Measurements from ENCODE around the gene GRAMD4.

The GRAMD4 gene

GRCh38 chr22:46696229-46696518 is 76.0 kb downstream of the GRAMD4 start:
- DNase-seq = no peak

- no peak for DNase-seq
These were observed 76.4 kb downstream of the GRAMD4 start for GRCh38 chr22:46696614-46697013.

DNA sequence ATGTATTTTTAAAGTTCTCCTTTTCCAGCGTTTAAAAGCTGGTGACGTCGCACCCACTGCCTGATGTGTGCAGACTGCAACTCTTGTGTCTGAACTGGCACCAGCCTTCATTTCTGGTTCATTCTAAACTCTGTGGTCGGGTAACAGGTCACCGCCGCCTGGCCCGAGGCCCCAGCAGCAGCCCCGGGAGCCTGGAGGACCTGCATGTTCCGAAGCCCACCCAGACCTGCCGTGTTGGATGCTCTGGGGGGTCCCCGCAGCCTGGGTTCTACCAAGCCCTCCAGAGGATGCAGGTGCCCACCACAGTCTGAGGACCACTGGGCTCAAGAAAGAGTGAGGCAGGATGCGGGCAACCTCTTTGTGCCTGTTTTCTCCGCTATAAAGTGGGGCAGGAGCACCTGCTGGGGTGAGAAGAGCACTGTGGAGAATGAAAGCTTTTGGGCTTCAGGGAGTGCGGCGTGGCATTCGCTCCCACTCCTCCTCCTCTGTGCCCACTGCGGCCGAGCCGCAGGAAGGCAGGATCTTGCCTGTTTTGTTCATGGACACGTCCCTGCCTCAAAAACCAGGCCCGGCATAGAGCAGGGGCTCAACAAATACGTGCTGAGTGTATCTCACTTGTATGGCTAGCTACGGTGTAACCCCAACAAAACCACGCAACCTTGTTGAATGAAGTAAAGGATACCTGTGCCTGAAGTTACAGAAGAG is 77.8 kb downstream of the GRAMD4 start:
- DNase-seq = no peak

GRCh38 chr22:46699091-46699490 is 78.9 kb downstream of the GRAMD4 start:
- DNase-seq = no peak

- no peak for DNase-seq
These were observed 81.1 kb downstream of the GRAMD4 start for GRCh38 chr22:46701262-46701661.

GRCh38 chr22:46703171-46703995 is 83.2 kb downstream of the GRAMD4 start:
- DNase-seq = no peak

GRCh38 chr22:46703996-46704370 is 83.8 kb downstream of the GRAMD4 start:
- DNase-seq = no peak

GRCh38 chr22:46706060-46706459 is 85.9 kb downstream of the GRAMD4 start:
- DNase-seq = no peak

GRCh38 chr22:46707305-46707704 is 87.1 kb downstream of the GRAMD4 start:
- no peak for DNase-seq

DNA sequence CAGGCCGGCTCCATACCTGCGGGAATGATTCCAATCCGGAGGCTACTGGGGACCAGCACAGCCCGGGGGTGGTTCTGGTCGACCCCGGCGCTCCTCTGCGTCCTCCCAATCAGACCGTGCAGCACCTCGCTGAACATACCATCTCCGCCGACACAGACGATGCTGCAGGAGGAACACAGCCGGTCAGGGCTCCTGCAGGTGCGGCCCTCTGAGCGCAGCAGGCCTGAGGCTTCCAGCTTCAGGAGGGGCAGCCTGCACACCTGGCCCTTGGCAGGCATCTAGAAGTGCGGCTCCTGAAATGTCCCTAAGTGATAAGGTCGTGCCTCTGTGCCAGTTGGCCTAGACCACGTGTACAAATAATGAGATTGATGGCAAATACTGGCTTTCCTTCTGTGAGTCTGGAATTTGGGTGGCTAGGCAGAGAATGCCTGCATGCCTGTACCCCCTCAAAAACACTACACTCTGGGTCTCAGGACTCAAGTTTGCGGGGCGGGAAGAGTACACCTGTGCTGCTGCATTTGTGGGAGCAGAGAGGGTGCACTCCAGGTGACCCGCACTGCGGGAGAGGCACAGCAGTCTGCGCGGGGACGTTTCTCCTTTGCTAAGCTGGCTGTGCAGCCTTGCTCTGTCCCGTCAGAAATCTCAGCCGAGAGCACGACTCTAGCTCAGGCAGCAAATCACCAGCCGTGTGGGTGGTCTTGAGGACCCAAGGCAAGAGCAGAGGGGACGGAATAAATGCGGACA is 87.8 kb downstream of the GRAMD4 start:
- DNase-seq = no peak

DNA sequence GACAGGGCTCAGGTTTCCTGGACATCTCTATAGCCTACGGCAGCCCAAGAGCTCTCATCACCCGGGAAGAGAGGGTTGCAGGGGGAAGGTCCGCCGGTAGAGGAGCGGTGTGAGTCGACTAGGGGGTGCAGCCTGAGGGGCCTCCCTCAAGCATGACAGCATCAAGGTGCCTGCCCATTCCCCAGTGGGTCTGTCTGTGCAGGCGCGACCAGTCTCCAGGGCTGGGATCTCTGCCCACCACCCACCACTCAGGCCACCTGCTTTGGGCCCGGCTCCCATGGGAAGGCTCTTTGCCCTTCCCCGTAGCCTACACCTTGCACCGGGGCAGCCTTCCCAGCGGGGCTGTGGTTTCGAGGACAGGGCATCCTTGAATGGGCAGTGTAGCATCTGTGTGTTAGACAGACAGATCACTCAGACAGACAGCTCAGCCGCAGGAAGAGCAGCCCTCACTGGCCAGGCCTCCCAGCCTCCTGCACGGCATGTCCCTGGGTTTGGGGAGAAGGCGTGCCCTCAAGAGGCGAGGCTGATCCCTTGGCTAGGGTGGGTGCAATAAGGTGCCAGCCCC is 88.7 kb downstream of the GRAMD4 start:
- DNase-seq = no peak

DNA sequence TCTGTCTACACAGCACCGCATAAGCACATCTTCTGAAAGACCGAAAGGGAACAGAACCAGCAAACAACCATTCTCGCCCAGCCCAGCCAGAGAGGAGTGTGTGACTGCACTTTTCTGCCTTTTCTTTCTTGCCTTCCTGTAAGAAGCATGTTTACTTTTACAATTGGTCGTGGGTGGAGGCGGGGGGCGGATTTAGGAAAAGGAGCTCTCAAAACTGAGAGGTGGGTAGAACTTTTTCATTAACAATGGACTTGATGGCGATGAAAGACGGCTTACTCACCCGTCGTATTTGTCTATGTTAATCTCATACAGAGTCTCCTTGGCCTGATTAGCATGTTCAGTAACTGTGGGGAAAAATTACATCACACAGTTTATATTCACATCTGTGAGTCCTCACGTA is 90.6 kb downstream of the GRAMD4 start:
- DNase-seq = peak; percentile 29

GRCh38 chr22:46712288-46712687 is 92.1 kb downstream of the GRAMD4 start:
- DNase-seq = no peak

DNA sequence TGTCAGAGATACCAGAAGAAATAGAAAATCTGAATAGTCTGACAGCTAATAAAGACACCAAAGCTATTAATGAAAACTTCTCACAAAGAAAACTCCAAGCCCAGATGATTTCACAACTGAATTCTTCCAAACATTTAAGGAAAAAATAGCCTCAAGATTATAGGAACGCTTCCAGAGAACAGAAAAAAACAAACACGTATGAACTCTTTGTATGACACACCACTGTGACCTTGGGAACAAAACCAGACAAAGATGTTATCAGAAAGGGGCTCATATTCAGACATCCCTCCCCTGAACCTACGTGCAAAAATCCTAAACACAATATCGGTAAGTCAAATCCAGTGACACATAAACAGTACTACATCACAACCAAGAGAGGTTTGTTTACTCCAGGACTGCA is 94.4 kb downstream of the GRAMD4 start:
- no peak for DNase-seq

DNA sequence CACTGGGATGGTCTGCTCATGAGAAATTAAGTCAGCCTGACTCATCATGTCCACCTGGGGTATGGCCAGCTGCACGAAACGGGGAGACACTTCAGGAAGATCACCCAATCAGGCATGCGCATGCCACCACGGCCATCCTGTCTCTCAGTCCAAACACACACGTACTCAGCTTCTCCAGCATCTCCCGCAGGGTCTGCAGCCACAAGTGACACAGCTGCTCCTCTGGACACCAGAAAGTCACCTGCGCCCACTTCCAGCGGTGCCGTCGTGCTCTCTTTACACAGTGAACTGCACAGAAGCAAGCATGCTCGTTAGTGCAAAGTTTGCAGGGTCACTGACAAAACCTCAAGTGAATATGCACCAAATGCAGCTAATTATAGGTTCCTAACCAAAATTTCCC is 99.7 kb downstream of the GRAMD4 start:
- no peak for DNase-seq

GRCh38 chr22:46721501-46722085 is 101.4 kb downstream of the GRAMD4 start:
- DNase-seq = no peak

- DNase-seq = no peak
These were observed 103.7 kb downstream of the GRAMD4 start for GRCh38 chr22:46723882-46724281.

GRCh38 chr22:46725096-46725495 is 104.9 kb downstream of the GRAMD4 start:
- no peak for DNase-seq

DNA sequence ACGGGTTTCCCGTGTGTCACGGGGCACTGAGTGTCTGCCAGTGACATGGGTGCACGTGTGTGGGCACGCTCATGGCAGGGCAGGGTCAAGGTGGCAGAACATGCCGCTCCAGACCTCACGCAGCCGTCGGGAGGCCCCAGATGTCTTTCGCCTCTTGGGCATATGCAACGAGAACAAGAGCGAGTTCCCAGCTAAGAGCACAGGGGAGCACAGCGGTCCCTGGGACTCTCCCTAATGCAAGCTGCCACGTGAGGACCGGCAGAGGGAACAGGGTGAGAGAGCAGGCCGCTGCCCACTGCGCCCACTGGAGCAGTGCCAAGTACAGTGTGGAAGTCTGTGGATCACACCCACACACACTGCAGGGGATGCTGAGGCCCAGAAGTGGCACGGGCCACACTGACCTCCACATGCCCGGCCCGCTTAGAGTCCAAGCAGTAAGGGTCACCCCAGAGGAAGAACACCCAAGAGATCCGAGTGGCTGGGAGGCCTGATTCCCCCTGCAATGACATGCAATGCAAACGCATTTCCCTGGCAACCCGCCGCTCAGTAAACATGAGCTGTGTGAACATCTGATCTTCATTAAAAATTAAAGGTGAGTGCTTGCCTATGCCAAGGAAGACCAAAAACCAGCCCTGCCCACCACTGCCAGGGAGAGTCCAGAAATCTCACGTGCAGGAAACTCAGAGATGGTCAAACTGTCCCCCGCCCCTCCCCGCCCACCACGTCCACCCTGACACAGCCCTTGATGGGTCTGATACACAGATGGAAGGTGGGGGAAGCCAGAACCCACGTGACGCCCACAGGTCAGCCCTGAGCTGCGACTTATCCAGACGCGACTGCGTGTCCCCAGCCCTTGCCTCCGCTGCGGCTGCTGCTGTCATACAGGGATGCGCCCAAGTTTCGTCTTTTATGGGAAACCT is 106.1 kb downstream of the GRAMD4 start:
- DNase-seq = no peak

GRCh38 chr22:46726986-46727317 is 106.8 kb downstream of the GRAMD4 start:
- no peak for DNase-seq

- no peak for DNase-seq
These were observed 107.7 kb downstream of the GRAMD4 start for GRCh38 chr22:46727813-46728364.

DNA sequence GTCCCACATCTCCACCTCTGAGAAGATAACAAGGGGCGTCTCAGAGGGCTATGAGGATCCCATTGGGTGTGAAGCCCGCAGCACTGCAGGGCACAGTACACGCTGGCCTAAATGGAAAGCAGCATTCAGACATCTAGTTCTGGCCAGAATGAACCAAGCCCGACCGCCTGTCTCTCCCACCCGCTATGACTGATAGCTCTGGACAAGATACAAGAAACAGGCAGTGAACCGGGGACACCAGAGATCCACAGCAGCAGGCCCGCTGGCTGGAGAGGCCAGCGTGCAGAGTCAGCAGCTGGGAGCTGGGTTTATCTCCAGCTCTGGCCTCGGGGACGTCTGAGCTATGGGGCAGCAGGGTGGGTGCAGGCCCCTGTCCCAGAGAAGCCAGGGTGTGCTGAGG is 108.3 kb downstream of the GRAMD4 start:
- DNase-seq = no peak
